Astrocyte of the cerebellum (primary cell): Measurements from ENCODE around the gene SNAP91.

Experiments
- DNase-seq: peaks from one replicate; pipeline ENCODE4 v3.0.0-alpha.2; 2011; ENCODE audit warnings: low read depth
- H3K4me3 ChIP-seq: 2 replicates; pipeline ENCODE4 v1.5.1; 2011; ENCODE audit warnings: mild to moderate bottlenecking, low read depth, low read length, moderate library complexity
- in situ Hi-C: cut with HindIII; loops from 2 replicates; pipeline ENCODE4 v1.10.0; 2017; ENCODE audit warnings: low sequenced_read_pairs
- TF ChIP-seq, protein P1 (sequence below): IDR thresholded peaks from 2 replicates; pipeline ENCODE4 v1.5.1; 2012; ENCODE audit warnings: low read length, low read depth, moderate library complexity, mild to moderate bottlenecking; ENCODE audit errors: missing control alignments

The SNAP91 gene

DNA sequence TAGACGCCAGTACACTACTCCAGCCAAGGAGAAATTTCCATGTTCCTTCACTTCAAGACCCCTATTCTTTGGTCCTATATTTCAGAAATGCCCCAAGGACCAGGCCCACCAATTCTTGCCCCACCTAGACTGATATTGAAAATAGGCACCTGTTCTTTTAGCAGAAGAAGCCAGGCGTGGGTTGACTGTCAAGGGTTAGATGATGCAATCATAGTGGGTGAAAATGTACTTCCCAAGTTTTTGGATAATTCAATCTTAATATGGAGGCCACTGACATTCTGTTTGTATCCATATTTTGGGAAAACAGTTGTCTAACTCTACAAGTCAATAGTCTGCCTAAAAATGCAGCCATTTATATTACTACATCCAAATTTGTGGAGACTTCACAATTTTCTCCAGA is 21.0 kb upstream of the SNAP91 start:
- no peak overlapping the region for H3K4me3 ChIP-seq
- no peak for DNase-seq
- in situ Hi-C loops = no loop called here
- TF ChIP-seq, protein P1, sequence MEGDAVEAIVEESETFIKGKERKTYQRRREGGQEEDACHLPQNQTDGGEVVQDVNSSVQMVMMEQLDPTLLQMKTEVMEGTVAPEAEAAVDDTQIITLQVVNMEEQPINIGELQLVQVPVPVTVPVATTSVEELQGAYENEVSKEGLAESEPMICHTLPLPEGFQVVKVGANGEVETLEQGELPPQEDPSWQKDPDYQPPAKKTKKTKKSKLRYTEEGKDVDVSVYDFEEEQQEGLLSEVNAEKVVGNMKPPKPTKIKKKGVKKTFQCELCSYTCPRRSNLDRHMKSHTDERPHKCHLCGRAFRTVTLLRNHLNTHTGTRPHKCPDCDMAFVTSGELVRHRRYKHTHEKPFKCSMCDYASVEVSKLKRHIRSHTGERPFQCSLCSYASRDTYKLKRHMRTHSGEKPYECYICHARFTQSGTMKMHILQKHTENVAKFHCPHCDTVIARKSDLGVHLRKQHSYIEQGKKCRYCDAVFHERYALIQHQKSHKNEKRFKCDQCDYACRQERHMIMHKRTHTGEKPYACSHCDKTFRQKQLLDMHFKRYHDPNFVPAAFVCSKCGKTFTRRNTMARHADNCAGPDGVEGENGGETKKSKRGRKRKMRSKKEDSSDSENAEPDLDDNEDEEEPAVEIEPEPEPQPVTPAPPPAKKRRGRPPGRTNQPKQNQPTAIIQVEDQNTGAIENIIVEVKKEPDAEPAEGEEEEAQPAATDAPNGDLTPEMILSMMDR = no peak

DNA sequence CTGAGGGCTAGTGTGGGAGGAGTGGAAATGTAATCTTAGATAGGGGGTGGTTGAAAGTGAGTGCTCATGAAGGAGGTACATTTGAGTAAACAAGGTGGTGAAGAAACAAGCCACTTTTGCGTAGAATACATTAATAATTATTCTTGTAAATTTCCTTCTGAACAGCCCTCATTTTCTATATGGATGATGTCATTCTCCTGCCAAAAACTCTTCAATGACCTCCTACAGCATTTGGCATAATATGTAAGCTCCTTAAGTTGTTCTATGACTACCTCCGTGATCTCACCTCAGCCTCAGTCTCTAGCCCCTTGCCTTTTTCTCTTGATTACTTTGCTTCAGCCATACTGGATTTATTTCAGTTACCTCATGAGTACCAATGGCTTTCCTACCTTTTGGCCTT is 14.0 kb upstream of the SNAP91 start:
- in situ Hi-C loops = no loop called here
- TF ChIP-seq, protein P1 = no peak
- DNase-seq = no peak
- no peak overlapping the region for H3K4me3 ChIP-seq

DNA sequence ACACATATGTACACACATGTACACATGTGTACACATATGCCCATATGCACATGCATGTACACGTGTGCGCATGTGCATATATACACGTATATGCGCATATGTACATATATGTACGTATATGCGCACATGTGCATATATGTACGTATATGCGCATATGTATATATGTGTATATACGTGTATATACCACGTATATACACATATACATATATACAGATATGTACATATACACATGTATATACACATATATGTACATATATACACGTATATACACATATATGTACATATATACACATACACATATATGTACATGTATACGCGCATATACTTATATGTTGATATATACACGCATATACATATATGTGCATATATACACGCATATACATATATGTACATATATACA is 8.9 kb upstream of the SNAP91 start:
- no peak overlapping the region for H3K4me3 ChIP-seq
- TF ChIP-seq, protein P1 = no peak
- DNase-seq = no peak
- in situ Hi-C loops = no loop called here

DNA sequence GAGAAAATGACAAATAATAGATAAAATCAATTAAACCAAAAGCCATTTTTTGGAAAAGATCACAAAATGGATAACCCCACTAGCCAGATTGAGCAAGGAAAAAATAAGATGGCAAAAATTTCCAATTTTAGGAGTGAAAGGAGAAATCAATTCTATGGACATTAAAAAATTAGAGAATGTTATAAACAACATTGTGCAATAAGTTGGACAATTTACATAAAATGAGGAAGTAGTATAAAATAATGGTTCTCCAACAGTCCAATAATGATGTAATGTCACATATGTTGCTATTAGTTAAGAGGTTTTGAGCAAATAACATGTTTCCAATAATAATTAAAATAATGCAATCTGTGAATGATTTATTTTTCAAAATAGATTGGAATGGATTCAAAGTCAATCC is 3.1 kb upstream of the SNAP91 start:
- TF ChIP-seq, protein P1 = no peak
- H3K4me3 ChIP-seq = no peak overlapping the region
- in situ Hi-C loops = no loop called here
- DNase-seq = no peak

DNA sequence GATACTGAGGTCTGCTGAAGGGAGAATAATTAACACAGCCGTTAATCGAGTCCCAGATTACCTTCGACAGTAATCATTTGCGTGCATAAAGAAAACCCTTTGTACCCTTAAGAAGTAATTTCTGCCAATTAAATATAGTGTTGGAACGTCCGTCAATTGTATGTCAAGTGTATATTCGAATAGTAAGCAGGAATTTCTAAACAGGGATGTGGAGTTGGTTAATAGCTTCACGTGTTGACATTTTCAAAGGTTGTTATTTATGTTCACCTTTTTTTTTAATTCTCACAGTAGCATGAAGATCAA is 798 bp upstream of the SNAP91 start:
- TF ChIP-seq, protein P1 = no peak
- peak overlapping the region; percentile 56 for H3K4me3 ChIP-seq
- in situ Hi-C loops = no loop called here
- DNase-seq = no peak

DNA sequence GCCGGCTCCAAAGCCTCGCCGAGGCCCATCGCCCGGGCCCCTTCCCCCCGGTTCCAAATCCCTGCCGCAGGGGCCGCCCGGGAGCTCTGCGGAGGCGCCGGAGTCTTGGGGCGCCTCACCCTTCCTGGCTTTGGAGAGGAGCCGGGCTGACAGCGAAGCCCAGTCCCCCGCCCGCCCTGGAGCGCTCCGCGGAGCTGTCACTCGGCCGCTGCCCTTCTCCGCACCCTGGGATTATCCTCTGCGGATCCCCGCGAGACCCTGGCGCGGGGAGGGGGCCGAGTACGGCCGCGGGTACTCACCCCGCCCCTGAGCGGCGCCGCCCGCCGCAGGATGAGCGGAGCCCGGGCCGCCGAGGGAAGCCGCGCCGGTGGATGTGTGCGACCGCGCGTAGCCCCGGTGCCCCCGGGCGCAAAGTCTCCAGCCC is 343 bp downstream of the SNAP91 start:
- H3K4me3 ChIP-seq = peak overlapping the region; percentile 56
- DNase-seq = no peak
- in situ Hi-C loops = no loop called here
- TF ChIP-seq, protein P1 = no peak

DNA sequence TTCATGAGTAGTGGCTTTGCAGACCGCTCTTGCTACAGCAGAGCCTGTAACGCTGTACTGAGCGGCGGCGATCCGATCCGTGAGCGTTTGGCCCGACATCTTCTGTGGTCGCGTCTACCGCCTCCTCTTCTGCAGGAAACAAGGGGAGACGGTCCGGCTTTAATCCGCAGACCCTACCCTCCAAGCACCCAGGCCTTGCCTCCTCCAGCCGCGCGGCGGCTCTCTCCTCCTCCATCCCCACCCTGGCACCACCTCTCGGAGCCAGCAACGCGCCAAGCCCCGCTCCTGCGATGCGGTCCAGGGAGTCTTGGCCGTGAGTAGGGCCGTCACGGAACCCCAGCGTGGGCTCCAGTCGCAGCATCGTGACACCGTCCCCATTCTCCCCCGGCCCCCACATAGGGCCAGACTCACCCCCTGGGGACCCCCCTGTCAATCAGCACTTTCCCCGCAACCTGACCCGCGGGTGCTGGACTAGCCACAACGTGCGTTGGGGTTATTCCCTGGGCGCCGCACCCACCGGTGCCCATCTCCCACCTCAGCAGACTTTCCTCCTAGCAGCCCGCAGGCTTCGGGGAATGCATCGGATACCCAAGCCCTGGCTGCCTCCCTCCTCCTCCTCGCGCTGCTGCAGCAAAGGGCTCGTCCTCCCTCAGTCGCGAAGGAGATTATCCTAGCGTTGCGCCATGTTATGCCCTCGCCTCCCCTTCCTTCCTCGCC is 914 bp downstream of the SNAP91 start:
- peak; percentile 2 for DNase-seq
- TF ChIP-seq, protein P1 = no peak
- peak overlapping the region; percentile 56 for H3K4me3 ChIP-seq
- in situ Hi-C loops = no loop called here
